Activated CD8-positive, alpha-beta memory T cell treated with anti-CD3 and anti-CD28 coated beads for 36 hours (primary cell): Measurements from ENCODE around the gene IL21R. TPM values are rescaled to one million over a fixed set of nuclear protein-coding genes. Genes with fewer than 3 reads are reported as not detected.

ENCODE experiments used
- total RNA-seq, 2 experiments: library from RNA; stranded (reverse); gene quantifications; one replicate each; pipeline ENCODE4 v1.2.3, GENCODE V29; 2021

IL21R gene
- total RNA-seq, 2 experiments from 2014 or later: 85.4 to 86.4 TPM

Other genes starting within 250 kb of the IL21R start
- 1 to 10 TPM; 8.4 to 8.8 TPM for gene KDM8, start 198.6 kb upstream of the IL21R start, total RNA-seq
- gene NSMCE1, start 133.4 kb upstream of the IL21R start, total RNA-seq: 100 to 1,000 TPM; 117 to 118 TPM
- gene IL4R, start 88.2 kb upstream of the IL21R start, total RNA-seq: 100 to 1,000 TPM; 153 to 157 TPM
- 10 to 100 TPM; 60.3 to 61.0 TPM for gene GTF3C1, start 147.7 kb downstream of the IL21R start, total RNA-seq
- 10 to 100 TPM; 14.9 to 16.1 TPM for gene KATNIP, start 148.0 kb downstream of the IL21R start, total RNA-seq